Panc1 (cell line): ENCODE results near the gene GRIN2A. TPM values are rescaled to one million over a fixed set of nuclear protein-coding genes. Genes with fewer than 3 reads are reported as not detected.

Experiments
- ATAC-seq: fragments of 200-7000 bp; cut with Tn5 transposase; 2 replicates; pipeline ENCODE4 v1.9.1; 2020; ENCODE audit warnings: mild to moderate bottlenecking, moderate library complexity
- BruUV-seq: library from RNA; stranded (reverse); fragments of 400-500 nt; replicated peaks from 2 replicates; lab custom pipeline; 2021; lab: Mats Ljungman, UMichigan
- CTCF ChIA-PET: fragments of 300-600 bp; sonication (Branson Sonifier 250); formaldehyde crosslinking; loops from one replicate; lab custom pipeline; 2022; ENCODE audit warnings: antibody characterized with exemption; lab: Charles Lee
- POLR2A ChIA-PET: fragments of 300-600 bp; sonication (Branson Sonifier 250); formaldehyde crosslinking; loops from one replicate; lab custom pipeline; 2022; ENCODE audit warnings: antibody characterized with exemption; lab: Charles Lee
- DNase-seq: peaks from one replicate; pipeline ENCODE4 v3.0.0-alpha.2; 2010; ENCODE audit warnings: low read depth, low spot score
- H3K27ac ChIP-seq: 2 replicates; pipeline ENCODE4 v1.5.1; 2011; ENCODE audit warnings: mild to moderate bottlenecking, low read length, inconsistent platforms
- H3K27me3 ChIP-seq: fragments of 200-500 bp; sonication (Bioruptor generic); 2 replicates; pipeline ENCODE4 v1.6.0; 2014; ENCODE audit warnings: low read length, inconsistent platforms; ENCODE audit not compliant: control insufficient read depth, insufficient read depth
- H3K36me3 ChIP-seq: fragments of 200-500 bp; sonication (Bioruptor generic); 2 replicates; pipeline ENCODE4 v1.5.1; 2014; ENCODE audit warnings: inconsistent platforms, mild to moderate bottlenecking, low read length, moderate library complexity; ENCODE audit not compliant: control insufficient read depth, insufficient read depth
- H3K4me1 ChIP-seq: 2 replicates; pipeline ENCODE4 v1.5.1; 2011; ENCODE audit warnings: inconsistent platforms, mild to moderate bottlenecking, low read length, moderate library complexity; ENCODE audit not compliant: control insufficient read depth, insufficient read depth
- H3K4me3 ChIP-seq, 2 experiments: 2 replicates each; pipeline ENCODE4 v1.5.1; 2011 to 2012; ENCODE audit warnings: low read depth in 2 of 2, low read length in 2 of 2, mild to moderate bottlenecking in 2 of 2, inconsistent platforms in 1 of 2, moderate library complexity in 1 of 2
- H3K9me3 ChIP-seq: fragments of 200-500 bp; sonication (Bioruptor generic); 2 replicates; pipeline ENCODE4 v1.5.1; 2014; ENCODE audit warnings: low read depth, mild to moderate bottlenecking, inconsistent platforms, low read length, moderate library complexity; ENCODE audit not compliant: control insufficient read depth, insufficient read depth
- POLR2AphosphoS5 ChIP-seq: IDR thresholded peaks from 2 replicates; pipeline ENCODE4 v1.6.1; 2012; ENCODE audit warnings: mild to moderate bottlenecking, low read depth, low read length, moderate library complexity
- SIN3A ChIP-seq: IDR thresholded peaks from 2 replicates; pipeline ENCODE4 v1.6.1; 2012; ENCODE audit warnings: low read depth, mild to moderate bottlenecking, low read length, moderate library complexity, borderline replicate concordance; ENCODE audit not compliant: insufficient read depth
- TCF7L2 ChIP-seq: IDR thresholded peaks from 2 replicates; pipeline ENCODE4 v1.6.1; 2011; ENCODE audit warnings: mild to moderate bottlenecking, low read depth, low read length, inconsistent platforms
- in situ Hi-C: cut with HindIII; loops from 2 replicates; pipeline ENCODE4 v1.10.0; 2016; ENCODE audit warnings: low sequenced_read_pairs, low pct_unique_long_range_greater_than_20kb
- intact Hi-C: fragments of 100-400 bp; cut with micrococcal nuclease; formaldehyde crosslinking; loops from one replicate; pipeline ENCODE4 v1.10.0; 2022; ENCODE audit not compliant: unreplicated experiment
- total RNA-seq: library from RNA; stranded (reverse); gene quantifications from one replicate; pipeline ENCODE4 v1.2.1, GENCODE V29; 2021; ENCODE audit not compliant: unreplicated experiment
- TF ChIP-seq, protein P1 (sequence below), 2 experiments: IDR thresholded peaks; 2 replicates each; pipeline ENCODE4 v1.6.1; 2011 to 2012; ENCODE audit warnings: low read depth in 2 of 2, control low read depth in 1 of 2, low read length in 1 of 2, mild to moderate bottlenecking in 1 of 2, moderate library complexity in 1 of 2; ENCODE audit not compliant: insufficient read depth in 1 of 2
- TF ChIP-seq, protein P2 (sequence below): fragments of 450-650 bp; IDR thresholded peaks from 2 replicates; pipeline ENCODE4 v1.5.1; 2017; ENCODE audit warnings: mild to moderate bottlenecking

GRIN2A gene
- total RNA-seq, 1 experiment from 2014 or later: 12.3 TPM

DNA sequence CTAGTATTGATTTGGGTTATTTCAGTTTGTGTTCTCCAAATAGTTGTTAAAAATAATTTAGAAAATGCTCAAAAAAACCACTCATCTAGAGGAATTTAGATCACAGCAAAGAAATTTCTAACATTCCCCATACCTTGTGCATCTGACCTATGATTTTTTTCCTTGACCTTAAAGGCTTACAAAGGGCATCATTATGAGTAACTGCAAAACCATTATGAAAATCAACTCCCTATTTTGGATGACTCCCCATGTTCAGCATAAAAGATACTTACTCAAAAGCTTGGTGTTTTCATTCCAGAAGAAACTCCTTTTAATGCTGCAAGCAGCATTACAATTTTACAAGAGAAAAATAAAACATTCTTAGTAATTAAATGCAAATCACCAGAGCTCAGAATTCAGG is 83.2 kb downstream of the GRIN2A start:
- BruUV-seq: no TSS peak
- CTCF ChIA-PET: no interaction called here
- no peaks in the 10 kb centered on the region for H3K36me3 ChIP-seq
- ATAC-seq: no peak
- in situ Hi-C loops: no loop called here
- intact Hi-C loops: no loop called here
- no peak for DNase-seq
- H3K4me3 ChIP-seq: no peak overlapping the region
- POLR2A ChIA-PET: no interaction called here
- no peaks in the 10 kb centered on the region for H3K4me1 ChIP-seq
- TF ChIP-seq SIN3A (no peak), POLR2AphosphoS5 (no peak), TCF7L2 (no peak)
- TF ChIP-seq, protein P1, sequence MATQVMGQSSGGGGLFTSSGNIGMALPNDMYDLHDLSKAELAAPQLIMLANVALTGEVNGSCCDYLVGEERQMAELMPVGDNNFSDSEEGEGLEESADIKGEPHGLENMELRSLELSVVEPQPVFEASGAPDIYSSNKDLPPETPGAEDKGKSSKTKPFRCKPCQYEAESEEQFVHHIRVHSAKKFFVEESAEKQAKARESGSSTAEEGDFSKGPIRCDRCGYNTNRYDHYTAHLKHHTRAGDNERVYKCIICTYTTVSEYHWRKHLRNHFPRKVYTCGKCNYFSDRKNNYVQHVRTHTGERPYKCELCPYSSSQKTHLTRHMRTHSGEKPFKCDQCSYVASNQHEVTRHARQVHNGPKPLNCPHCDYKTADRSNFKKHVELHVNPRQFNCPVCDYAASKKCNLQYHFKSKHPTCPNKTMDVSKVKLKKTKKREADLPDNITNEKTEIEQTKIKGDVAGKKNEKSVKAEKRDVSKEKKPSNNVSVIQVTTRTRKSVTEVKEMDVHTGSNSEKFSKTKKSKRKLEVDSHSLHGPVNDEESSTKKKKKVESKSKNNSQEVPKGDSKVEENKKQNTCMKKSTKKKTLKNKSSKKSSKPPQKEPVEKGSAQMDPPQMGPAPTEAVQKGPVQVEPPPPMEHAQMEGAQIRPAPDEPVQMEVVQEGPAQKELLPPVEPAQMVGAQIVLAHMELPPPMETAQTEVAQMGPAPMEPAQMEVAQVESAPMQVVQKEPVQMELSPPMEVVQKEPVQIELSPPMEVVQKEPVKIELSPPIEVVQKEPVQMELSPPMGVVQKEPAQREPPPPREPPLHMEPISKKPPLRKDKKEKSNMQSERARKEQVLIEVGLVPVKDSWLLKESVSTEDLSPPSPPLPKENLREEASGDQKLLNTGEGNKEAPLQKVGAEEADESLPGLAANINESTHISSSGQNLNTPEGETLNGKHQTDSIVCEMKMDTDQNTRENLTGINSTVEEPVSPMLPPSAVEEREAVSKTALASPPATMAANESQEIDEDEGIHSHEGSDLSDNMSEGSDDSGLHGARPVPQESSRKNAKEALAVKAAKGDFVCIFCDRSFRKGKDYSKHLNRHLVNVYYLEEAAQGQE (IDR thresholded peaks at IDR 0.05; ENCODE audit: insufficient read depth in 1 of 2, low read depth in 2 of 2, low read length in 1 of 2): no peak
- TF ChIP-seq, protein P2, sequence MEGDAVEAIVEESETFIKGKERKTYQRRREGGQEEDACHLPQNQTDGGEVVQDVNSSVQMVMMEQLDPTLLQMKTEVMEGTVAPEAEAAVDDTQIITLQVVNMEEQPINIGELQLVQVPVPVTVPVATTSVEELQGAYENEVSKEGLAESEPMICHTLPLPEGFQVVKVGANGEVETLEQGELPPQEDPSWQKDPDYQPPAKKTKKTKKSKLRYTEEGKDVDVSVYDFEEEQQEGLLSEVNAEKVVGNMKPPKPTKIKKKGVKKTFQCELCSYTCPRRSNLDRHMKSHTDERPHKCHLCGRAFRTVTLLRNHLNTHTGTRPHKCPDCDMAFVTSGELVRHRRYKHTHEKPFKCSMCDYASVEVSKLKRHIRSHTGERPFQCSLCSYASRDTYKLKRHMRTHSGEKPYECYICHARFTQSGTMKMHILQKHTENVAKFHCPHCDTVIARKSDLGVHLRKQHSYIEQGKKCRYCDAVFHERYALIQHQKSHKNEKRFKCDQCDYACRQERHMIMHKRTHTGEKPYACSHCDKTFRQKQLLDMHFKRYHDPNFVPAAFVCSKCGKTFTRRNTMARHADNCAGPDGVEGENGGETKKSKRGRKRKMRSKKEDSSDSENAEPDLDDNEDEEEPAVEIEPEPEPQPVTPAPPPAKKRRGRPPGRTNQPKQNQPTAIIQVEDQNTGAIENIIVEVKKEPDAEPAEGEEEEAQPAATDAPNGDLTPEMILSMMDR: no peak
- no peak overlapping the region for H3K27ac ChIP-seq
- no peaks in the 10 kb centered on the region for H3K27me3 ChIP-seq
- H3K9me3 ChIP-seq: peaks cover 5% of the 10 kb centered on the region; the same call in 1 of the 2 replicates

DNA sequence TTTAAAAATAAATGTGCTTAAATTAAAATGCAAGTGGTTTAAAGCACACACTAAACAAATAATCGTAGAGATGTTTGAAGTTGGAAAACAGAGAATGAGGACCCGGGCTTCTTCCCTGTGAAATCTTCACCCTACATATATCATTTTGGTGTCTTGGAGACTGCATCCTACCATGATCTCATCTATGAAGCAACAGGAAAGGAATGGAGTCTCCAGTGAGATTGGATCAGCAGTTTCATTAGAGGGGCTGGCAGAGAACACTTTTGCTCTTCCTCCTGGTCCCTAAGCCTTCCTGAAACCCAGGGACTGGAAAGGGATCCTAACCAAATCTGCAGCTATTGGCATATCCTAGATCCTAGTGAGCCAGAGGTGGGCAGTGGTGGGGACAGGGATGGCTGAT is 85.0 kb downstream of the GRIN2A start:
- no peaks in the 10 kb centered on the region for H3K4me1 ChIP-seq
- intact Hi-C loops (no loop called here), in situ Hi-C loops (no loop called here)
- ChIA-PET POLR2A (no interaction called here), CTCF (no interaction called here)
- H3K36me3 ChIP-seq: no peaks in the 10 kb centered on the region
- no peak for DNase-seq
- no TSS peak for BruUV-seq
- no peak for ATAC-seq
- no peaks in the 10 kb centered on the region for H3K27me3 ChIP-seq
- TF ChIP-seq POLR2AphosphoS5 (no peak), SIN3A (no peak), TCF7L2 (no peak)
- TF ChIP-seq, protein P1 (IDR thresholded peaks at IDR 0.05; ENCODE audit: insufficient read depth in 1 of 2, low read depth in 2 of 2, low read length in 1 of 2): no peak
- TF ChIP-seq, protein P2: no peak
- no peak overlapping the region for H3K27ac ChIP-seq
- H3K4me3 ChIP-seq: no peak overlapping the region
- H3K9me3 ChIP-seq: peaks cover 5% of the 10 kb centered on the region; the same call in 1 of the 2 replicates
